K562 (cell line): ENCODE results near the gene RBBP8. TPM values are rescaled to one million over a fixed set of nuclear protein-coding genes. Genes with fewer than 3 reads are reported as not detected.

Experiments
- ATAC-seq: fragments of 200-7000 bp; cut with Tn5 transposase; 3 replicates; pipeline ENCODE4 v1.9.1; 2020; ENCODE audit warnings: moderate library complexity
- BruUV-seq: library from RNA; stranded (reverse); fragments of 400-500 nt; replicated peaks from 2 replicates; lab custom pipeline; 2021; lab: Mats Ljungman, UMichigan
- CTCF ChIA-PET: fragments of 300-600 bp; formaldehyde crosslinking; extraction: SDS; loops from one replicate; lab custom pipeline; 2021; ENCODE audit warnings: low intra/inter-chr PET ratio; lab: Yijun Ruan, JAX
- POLR2A ChIA-PET: fragments of 300-600, 350-650 bp; sonication (Branson Sonifier 250); formaldehyde crosslinking; extraction: SDS; loops from one replicate; lab custom pipeline; 2021; ENCODE audit warnings: antibody characterized with exemption, inconsistent platforms; lab: Yijun Ruan, JAX
- DNase-seq, 4 experiments: peaks; one replicate each; pipeline versions ENCODE4 v3.0.0 to v3.0.0-alpha.2; 2011 to 2018; ENCODE audit warnings: low spot score in 3 of 4, mixed read lengths in 3 of 4; ENCODE audit errors: extremely low read depth in 1 of 4
- FAIRE-seq: peaks from 2 replicates; lab custom pipeline; 2011; peaks lifted over from hg19 to GRCh38; lab: Jason Lieb, UNC
- H2AFZ ChIP-seq: 2 replicates; pipeline ENCODE4 v1.6.0; 2011; ENCODE audit warnings: low read depth, low read length, control low read depth, inconsistent platforms
- H3K27ac ChIP-seq: fragments of 200-600 bp; 3 replicates; pipeline ENCODE4 v1.8.0; 2011; ENCODE audit warnings: low read depth, mild to moderate bottlenecking, control low read depth, inconsistent platforms, low read length, moderate library complexity, mixed read lengths; ENCODE audit errors: extremely low read depth
- H3K27me3 ChIP-seq, 2 experiments: fragments of 300-600 bp in 1 of 2; 2 replicates in 1 of 2; 3 replicates in 1 of 2; pipeline versions ENCODE4 v1.6.0 to v1.8.0; 2011; ENCODE audit warnings: inconsistent platforms in 2 of 2, low read length in 2 of 2, mild to moderate bottlenecking in 1 of 2, mixed read lengths in 1 of 2, moderate library complexity in 1 of 2; ENCODE audit not compliant: control insufficient read depth in 2 of 2, insufficient read depth in 2 of 2
- H3K36me3 ChIP-seq: fragments of 300-600 bp; 3 replicates; pipeline ENCODE4 v1.8.0; 2011; ENCODE audit warnings: mild to moderate bottlenecking, low read length, inconsistent platforms; ENCODE audit not compliant: control insufficient read depth, insufficient read depth
- H3K4me1 ChIP-seq, 2 experiments: fragments of 200-600 bp in 1 of 2; replicated peaks in 1 of 2; 2 replicates in 1 of 2; 3 replicates in 1 of 2; pipeline versions ENCODE4 v1.5.1 to v1.8.0; 2011; ENCODE audit warnings: inconsistent platforms in 2 of 2, low read length in 2 of 2, mild to moderate bottlenecking in 1 of 2, mixed read lengths in 1 of 2, moderate library complexity in 1 of 2; ENCODE audit not compliant: control insufficient read depth in 2 of 2, insufficient read depth in 2 of 2
- H3K4me2 ChIP-seq: 2 replicates; pipeline ENCODE4 v1.6.1; 2011; ENCODE audit warnings: low read length, control low read depth, inconsistent platforms, mixed read lengths; ENCODE audit not compliant: insufficient read depth
- H3K4me3 ChIP-seq: fragments of 200-600 bp; sonication (generic), shearing (Covaris generic); 2 replicates; pipeline ENCODE4 v1.5.1; 2016; ENCODE audit warnings: control low read depth, inconsistent platforms
- H3K79me2 ChIP-seq: fragments of 200-600 bp; 3 replicates; pipeline ENCODE4 v1.8.0; 2011; ENCODE audit warnings: low read length, inconsistent platforms; ENCODE audit not compliant: control insufficient read depth, insufficient read depth
- H3K9ac ChIP-seq, 2 experiments: 2 replicates each; pipeline versions ENCODE4 v1.6.0 to v1.6.1; 2011; ENCODE audit warnings: low read depth in 2 of 2, low read length in 2 of 2, control low read depth in 1 of 2, inconsistent platforms in 1 of 2, mild to moderate bottlenecking in 1 of 2, mixed read lengths in 1 of 2; ENCODE audit not compliant: insufficient read depth in 1 of 2
- H3K9me1 ChIP-seq: one replicate; pipeline ENCODE4 v1.6.0; 2011; ENCODE audit warnings: inconsistent platforms, mild to moderate bottlenecking, low read length, moderate library complexity; ENCODE audit not compliant: control insufficient read depth, insufficient read depth
- H3K9me3 ChIP-seq: replicated peaks from 2 replicates; pipeline ENCODE4 v1.5.1; 2011; ENCODE audit warnings: low read depth, low read length, inconsistent platforms; ENCODE audit not compliant: control insufficient read depth, insufficient read depth
- H4K20me1 ChIP-seq: replicated peaks from 2 replicates; pipeline ENCODE4 v1.6.1; 2011; ENCODE audit warnings: low read length, inconsistent platforms, mixed read lengths; ENCODE audit not compliant: control insufficient read depth, insufficient read depth
- COPS2 ChIP-seq: fragments of 450-650 bp; conservative IDR thresholded peaks from 2 replicates; pipeline ENCODE4 v1.6.1; 2016; ENCODE audit warnings: mild to moderate bottlenecking, moderate library complexity
- DNMT1 ChIP-seq: fragments of 450-650 bp; IDR thresholded peaks from 2 replicates; pipeline ENCODE4 v1.6.1; 2016; ENCODE audit warnings: antibody characterized with exemption, mild to moderate bottlenecking
- EHMT2 ChIP-seq: fragments of 450-650 bp; IDR thresholded peaks from 2 replicates; pipeline ENCODE4 v1.6.1; 2018; ENCODE audit warnings: antibody characterized with exemption
- ELF2 ChIP-seq: fragments of 250-450 bp; sonication (Bioruptor Pico); IDR thresholded peaks from 2 replicates; pipeline ENCODE4 v1.5.0; 2021; ENCODE audit warnings: mild to moderate bottlenecking
- ERF ChIP-seq: fragments of 450-650 bp; formaldehyde crosslinking; IDR thresholded peaks from 2 replicates; pipeline ENCODE4 v1.4.0; 2020; ENCODE audit warnings: mild to moderate bottlenecking, mixed read lengths
- ESRRB ChIP-seq: fragments of 250-450 bp; sonication (Bioruptor Pico); IDR thresholded peaks from 2 replicates; pipeline ENCODE4 v1.5.0; 2020; ENCODE audit warnings: mild to moderate bottlenecking, moderate library complexity, borderline replicate concordance
- HINFP ChIP-seq: fragments of 450-650 bp; conservative IDR thresholded peaks from 2 replicates; pipeline ENCODE4 v1.6.1; 2016; ENCODE audit warnings: missing genetic modification characterization, low read depth, mild to moderate bottlenecking, control low read depth, missing compliant biosample characterization
- MITF ChIP-seq: IDR thresholded peaks from 2 replicates; pipeline ENCODE4 v1.6.1; 2014; ENCODE audit warnings: antibody characterized with exemption
- MTA1 ChIP-seq: fragments of 450-650 bp; IDR thresholded peaks from 2 replicates; pipeline ENCODE4 v1.6.1; 2017; ENCODE audit warnings: borderline replicate concordance
- NFRKB ChIP-seq: fragments of 450-650 bp; IDR thresholded peaks from 2 replicates; pipeline ENCODE4 v1.6.1; 2016; ENCODE audit warnings: low read depth
- PRMT5 ChIP-seq: sonication (generic); formaldehyde crosslinking; IDR thresholded peaks from 2 replicates; pipeline ENCODE4 v1.5.0; 2020; ENCODE audit warnings: missing genetic modification reagents
- SIN3B ChIP-seq: fragments of 450-650 bp; IDR thresholded peaks from 2 replicates; pipeline ENCODE4 v1.6.1; 2017; ENCODE audit warnings: low read depth, mild to moderate bottlenecking, moderate library complexity
- U2AF2 ChIP-seq: fragments of 200-400 bp; formaldehyde crosslinking; optimal IDR thresholded peaks from 2 replicates; pipeline ENCODE3; 2017; ENCODE audit warnings: low read depth, mild to moderate bottlenecking, low read length
- WGBS: fragments of 100-300 bp; shearing (Covaris generic); methylation state at CpG from one replicate; pipeline ENCODE4 v1.1.6; 2016; ENCODE audit warnings: low coverage, mixed read lengths; ENCODE audit not compliant: insufficient coverage; ENCODE audit errors: missing lambda C conversion rate; 5-methylcytosine and 5-hydroxymethylcytosine counted together
- in situ Hi-C: fragments of 300-500 bp; cut with MboI; formaldehyde crosslinking; loops from 4 replicates; pipeline ENCODE4 v1.15.0; 2018; ENCODE audit warnings: inconsistent platforms, mixed read lengths
- intact Hi-C: fragments of 100-400 bp; cut with micrococcal nuclease; formaldehyde crosslinking; loops from 2 replicates; pipeline ENCODE4 v1.14.2; 2022
- polyA plus RNA-seq, 8 experiments: library from polyadenylated mRNA; depleted of rRNA in 4 of 8; stranded (reverse) in 5 of 8; unstranded in 3 of 8; fragments of >200 nt; fragmentation: Nextera tagmentation in 2 of 8; fragmentation: Illumina TruSeq in 1 of 8; extraction: Ambion mirVana in 2 of 8; extraction: Trizol in 1 of 8; gene quantifications; 2 replicates each; pipeline versions ENCODE4 v1.2.1 to v1.2.3, GENCODE V29; 2011 to 2014; ENCODE audit warnings: inconsistent platforms in 1 of 8, missing spikeins in 1 of 8
- total RNA-seq, 7 experiments: library from RNA; depleted of rRNA in 6 of 7; stranded (reverse); fragments of >200 nt in 6 of 7; fragmentation: Illumina TruSeq in 2 of 7; extraction: Trizol in 2 of 7; gene quantifications; 2 replicates each; pipeline versions ENCODE4 v1.2.1 to v1.2.3, GENCODE V29; 2011 to 2021; ENCODE audit warnings: low replicate concordance in 1 of 7

RBBP8 gene
- total and polyA plus RNA-seq, 9 of the 15 experiments (the other 6 are each of a cell fraction or from before 2014, with no cell fraction given), result 28.4 to 63.1 (median 48.9) TPM

- no peak for TF ChIP-seq MITF
Measured at GRCh38 chr18:23054553-23054952, 121.4 kb downstream of the RBBP8 start (continued).

GRCh38 chr18:23056315-23056714 is 123.2 kb downstream of the RBBP8 start:
- Histone ChIP-seq H3K9me3 (no peaks in the 10 kb centered on the region), H2AFZ (no peak overlapping the region), H4K20me1 (no peaks in the 10 kb centered on the region), H3K36me3 (no peaks in the 10 kb centered on the region), H3K27me3 (peaks cover 48 to 50% of the 10 kb centered on the region in 2 experiments), H3K9me1 (no peaks in the 10 kb centered on the region), H3K79me2 (no peaks in the 10 kb centered on the region), H3K4me2 (no peak overlapping the region), H3K4me3 (no peak overlapping the region), H3K4me1 (no peaks in the 10 kb centered on the region), H3K9ac (no peak overlapping the region), H3K27ac (no peak overlapping the region)
- TF ChIP-seq ERF, result no peak
- no peak for TF ChIP-seq DNMT1
- TF ChIP-seq EHMT2, result no peak
- no peak for TF ChIP-seq MTA1
- no peak for TF ChIP-seq SIN3B
- TF ChIP-seq NFRKB, result no peak
- no peak for TF ChIP-seq U2AF2
- no peak for TF ChIP-seq ELF2 (CRISPR knock-in tag)
- no peak for TF ChIP-seq HINFP
- TF ChIP-seq PRMT5, result no peak
- TF ChIP-seq ESRRB, result no peak
- no peak for TF ChIP-seq COPS2
- intact Hi-C loops (no loop called here), in situ Hi-C loops (no loop called here)
- ChIA-PET CTCF (no interaction called here), POLR2A (no interaction called here)
- 0% methylated on average over 4 of the region's 4 CpGs for WGBS
- FAIRE-seq (no peak), DNase-seq (no peak), ATAC-seq (no peak)
- no TSS peak for BruUV-seq
